ENCODE data around the gene NARS2.
"Not testable (repeated sequence)": the region's sequence is repeated elsewhere in the genome, so short reads cannot be mapped to it uniquely, and the experiment has no call there.

The NARS2 gene

DNA sequence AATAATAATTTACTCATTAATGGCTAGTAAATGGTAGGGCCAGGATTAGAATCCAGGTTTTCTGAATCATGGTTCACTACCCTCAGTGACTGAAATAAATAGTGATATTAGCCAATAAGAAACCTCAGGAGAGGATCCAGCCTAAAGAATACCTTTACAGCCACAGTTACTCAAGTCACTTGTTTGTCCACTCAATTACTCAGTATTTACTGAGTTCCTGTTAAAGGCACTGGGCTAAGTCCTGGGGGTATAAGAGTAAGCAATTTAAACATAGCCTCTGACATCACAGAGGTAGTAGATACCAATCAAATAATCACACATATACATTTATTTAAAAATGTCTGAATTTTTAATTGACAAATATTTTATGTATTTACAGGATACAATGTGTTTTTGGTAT lies 100.2 kb downstream of the NARS2 start:
- no peak for DNase-seq

DNA sequence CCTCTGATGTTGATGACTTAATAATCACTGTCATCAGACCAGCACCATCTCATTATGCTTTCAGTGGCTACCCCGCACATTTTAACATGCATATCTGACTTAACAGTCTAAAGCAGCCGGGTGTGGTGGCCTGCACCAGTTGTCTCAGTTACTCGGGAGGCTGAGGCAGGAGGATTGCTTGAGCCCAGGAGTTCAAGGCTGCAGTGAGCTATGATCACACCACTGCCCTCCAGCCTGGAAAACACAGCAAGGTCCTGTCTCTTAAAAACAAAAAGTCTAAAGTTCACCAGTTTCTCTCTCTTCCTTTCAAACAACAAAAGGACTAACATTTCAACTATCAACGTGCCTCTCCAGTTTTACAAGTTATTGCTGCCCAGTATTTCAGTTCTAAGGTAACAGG lies 101.8 kb downstream of the NARS2 start:
- no peak for DNase-seq

DNA sequence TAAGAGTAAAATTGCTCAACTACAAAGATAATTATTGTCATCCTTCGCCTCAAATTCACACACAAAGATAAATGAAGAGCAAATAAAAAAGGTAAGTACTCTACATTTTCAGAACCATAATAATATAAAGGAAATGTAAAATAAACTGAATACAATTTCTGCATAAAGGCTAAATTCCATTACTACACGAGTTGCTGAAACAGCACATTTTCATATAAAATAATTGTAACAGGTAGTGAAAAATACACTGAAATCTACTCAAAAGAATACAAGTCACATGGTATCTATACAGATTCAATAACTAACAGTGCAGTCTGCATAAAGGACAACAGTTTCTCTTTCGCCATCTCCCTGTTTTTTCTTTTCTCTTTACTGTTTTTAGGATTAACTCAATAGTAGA lies 102.3 kb downstream of the NARS2 start:
- DNase-seq: no peak

DNA sequence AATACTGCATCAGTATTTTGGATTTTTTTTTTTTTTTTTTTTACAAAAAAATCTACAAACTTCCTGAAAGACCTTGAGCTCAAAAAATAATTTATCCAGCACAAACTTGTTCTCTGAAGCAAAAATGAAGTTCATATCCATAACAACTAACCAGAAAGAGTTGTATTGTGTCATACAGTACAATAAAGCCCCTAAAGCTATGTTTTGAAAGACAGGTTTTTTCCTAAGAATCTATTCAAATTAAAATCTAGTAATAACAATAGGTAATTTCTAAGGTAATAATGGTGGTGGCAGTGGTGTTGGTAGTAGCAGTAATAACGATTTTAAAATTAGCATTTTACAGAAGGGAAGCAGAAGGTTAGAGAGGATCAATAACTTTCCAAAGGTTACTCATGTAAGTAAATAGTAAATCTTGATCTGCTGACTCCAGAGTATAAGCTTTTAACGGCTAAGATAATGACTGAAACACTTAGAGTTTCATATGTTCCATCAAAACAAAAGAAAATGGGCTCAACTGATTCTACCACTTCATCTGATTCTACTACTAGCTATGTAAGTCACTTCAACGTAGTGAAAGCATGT lies 103.7 kb downstream of the NARS2 start:
- DNase-seq: no peak

DNA sequence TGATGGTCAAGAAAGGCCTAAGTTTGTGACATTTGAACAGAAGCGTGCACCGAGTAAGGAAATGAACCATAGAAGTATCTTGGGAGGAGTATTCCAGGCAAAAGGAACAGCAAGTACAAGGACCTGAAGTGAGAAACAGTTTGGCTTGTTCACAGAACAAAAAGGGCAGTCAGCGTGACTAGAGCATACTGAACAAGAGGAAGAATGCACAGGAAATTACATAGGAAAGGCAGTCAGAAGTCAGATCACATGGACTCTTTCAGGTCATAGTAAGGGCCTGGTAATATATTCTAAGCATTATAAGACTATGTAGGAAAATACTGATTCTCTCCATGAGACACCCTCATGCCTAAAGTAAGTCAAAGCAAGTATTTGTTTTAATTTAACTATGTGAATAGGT lies 104.8 kb downstream of the NARS2 start:
- DNase-seq: no peak

DNA sequence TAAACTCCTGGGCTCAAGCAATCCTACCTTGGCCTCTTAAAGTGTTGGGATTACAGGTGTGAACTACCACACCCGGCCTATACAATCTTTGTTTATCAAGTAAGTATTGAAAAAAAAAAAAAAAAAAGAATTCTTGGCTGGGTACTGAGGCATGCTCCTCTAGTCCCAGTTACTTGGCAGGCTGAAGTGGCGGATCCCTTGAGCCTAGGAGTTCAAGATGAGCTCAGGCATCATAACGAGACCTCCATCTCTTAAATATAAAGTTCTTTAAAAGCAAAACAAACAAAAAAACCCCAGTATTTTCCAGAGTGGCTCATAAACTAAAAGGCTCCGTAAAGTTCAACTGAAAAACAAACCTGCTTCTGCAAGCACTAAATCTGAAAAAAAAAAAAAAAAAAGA lies 106.7 kb downstream of the NARS2 start:
- no peak for DNase-seq

DNA sequence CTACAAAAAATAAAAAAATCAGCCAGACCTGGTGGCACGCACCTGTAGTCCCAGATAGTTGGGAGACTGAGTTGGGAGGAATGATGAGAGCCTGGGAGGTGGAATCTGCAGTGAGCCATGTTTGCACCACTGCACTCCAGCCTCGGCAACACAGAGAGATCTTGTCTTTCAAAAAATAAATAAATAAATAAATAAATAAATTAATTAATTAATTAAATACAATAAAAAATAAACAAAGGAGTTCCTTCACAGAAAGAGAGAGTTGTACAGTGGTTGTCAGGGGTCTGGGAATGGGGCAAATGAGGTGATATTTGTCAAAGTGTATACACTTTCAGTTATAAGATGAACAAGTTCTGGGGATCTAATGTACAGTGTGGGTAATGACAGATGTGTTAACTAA lies 107.3 kb downstream of the NARS2 start:
- no peak for DNase-seq

DNA sequence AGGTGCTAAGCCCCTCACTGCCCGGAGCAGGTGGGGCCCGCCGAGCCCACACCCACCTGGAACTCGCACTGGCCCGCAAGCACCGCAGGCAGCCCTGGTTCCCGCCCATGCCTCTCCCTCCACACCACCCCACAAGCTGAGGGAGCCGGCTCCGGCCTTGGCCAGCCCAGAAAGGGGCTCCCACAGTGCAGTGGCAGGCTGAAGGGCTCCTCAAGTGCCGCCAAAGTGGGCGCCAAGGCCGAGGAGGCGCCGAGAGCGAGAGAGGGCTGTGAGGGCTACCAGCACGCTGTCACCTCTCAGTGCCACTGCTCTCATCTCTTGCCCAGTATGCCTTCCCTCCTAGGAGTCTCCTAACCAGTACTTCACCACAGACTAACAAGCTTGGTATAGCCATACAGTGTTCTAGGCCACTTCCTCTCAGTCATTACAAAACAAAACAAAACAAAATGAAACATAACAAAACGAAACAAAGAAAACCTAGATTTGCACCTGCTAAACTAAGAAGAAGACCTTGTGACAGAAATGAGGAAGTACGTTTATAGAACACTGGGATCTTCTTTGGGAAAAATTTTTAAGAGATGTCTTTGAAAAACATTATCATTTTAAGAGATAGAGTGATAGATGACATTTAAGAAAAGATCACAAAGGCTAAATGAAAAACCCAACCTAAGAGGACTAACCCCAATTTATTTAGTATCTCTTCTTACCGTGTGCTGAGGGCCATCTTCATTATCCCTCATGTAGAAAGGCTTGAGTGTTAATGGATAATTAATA lies 109.3 kb downstream of the NARS2 start:
- DNase-seq: no peak

DNA sequence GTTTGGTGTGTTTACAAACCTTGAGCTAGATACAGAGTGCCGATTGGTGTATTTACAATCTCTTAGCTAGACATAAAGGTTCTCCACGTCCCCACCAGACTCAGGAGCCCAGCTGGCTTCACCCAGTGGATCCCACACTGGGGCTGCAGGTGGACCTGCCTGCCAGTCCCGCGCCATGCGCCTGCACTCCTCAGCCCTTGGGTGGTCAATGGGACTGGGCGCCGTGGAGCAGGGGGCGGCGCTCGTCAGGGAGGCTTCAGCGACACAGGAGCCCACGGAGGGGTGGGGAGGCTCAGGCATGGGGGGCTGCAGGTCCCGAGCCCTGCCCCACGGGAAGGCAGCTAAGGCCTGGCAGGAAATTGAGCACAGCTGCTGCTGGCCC lies 109.9 kb downstream of the NARS2 start:
- not testable (repeated sequence) for DNase-seq

DNA sequence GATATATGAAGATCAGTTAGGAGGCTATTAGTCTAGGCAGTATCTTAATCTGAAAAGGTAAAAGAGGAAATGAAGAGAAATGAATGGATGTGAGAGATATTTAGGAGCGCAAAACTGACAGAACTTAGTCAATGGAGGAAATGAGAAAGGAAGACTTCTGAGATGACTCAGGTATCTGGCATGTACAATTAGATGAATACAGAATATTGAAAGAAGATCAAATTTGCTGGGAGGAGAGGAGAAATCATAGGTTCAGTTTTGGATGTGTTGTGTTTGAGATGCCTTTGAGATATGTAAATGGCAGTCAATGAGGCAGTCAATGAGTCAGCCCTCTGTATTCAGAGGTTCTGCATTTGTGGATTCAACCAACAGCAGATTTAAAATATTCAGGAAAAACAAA lies 114.2 kb downstream of the NARS2 start:
- peak; percentile 51 for DNase-seq

DNA sequence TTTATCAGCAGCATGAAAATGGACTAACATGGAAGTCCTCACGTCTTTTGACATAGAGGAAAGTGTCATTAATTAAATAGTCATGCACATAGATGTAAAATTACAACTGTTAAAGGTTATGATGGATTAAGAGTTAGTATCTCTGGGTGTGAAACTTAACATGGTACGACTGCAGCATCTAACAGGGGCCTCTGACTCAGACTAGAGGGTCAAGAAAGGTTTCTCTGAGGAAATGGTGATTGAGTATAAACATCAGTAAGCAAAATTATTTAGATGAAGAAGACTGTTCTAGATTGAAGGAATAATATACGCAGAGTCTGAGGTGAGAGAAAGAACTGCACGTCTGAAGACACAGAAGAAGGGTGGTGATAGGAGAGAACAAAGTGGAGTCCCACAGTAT lies 114.9 kb downstream of the NARS2 start:
- no peak for DNase-seq

DNA sequence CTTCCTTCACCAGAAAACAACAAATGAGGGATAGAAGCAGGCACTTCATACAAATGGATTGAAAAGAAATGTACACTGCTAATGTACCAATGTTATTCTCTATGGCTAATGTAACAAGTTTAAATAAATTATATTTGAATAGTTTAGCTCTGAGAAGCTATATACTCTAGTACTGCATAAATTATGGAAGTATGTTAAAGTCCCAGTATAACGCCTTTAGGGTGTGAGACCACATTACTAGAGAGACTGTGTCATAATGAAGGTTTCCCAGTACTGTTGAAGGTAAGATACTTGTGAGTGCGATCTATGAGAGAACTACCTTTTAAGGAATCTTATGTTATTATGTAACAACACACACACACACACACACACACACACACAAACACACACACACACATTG lies 117.2 kb downstream of the NARS2 start:
- DNase-seq: no peak

DNA sequence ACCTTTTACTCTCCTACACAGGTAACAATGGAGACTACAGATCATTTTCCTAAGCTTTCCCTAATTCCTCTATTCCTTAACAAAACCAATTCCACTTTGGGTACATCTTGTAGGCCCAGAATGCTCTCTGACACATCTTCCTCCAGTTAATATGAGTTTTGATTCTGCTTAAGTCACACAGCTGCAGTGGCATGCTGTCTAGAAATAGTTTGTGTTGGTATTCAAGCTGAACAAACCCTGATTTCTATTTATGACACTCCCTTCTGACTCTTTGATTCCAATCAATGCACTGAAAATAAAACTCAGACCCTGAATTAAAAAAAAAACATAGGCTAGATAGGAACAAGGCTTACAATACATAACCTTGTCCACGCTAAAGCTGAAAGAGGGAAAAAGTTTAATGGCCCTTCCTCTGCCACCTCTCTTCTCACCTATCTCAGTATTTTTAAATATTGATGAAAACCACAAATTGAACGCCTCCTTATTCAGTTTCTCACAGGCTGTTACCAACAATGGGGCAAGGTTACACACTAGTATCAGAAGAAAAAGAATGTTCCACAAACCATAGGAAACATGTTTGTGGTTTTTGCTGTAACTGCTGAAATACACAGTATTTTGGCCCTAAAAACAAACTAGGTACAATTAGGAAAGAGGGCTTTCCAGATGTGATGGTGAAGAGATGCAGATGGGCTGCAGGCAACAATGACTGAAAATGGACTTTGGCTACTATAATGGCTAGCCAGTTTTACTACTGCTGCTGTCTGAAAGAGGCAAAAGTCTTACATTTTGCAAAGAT lies 121.3 kb downstream of the NARS2 start:
- DNase-seq: peak; percentile 17

DNA sequence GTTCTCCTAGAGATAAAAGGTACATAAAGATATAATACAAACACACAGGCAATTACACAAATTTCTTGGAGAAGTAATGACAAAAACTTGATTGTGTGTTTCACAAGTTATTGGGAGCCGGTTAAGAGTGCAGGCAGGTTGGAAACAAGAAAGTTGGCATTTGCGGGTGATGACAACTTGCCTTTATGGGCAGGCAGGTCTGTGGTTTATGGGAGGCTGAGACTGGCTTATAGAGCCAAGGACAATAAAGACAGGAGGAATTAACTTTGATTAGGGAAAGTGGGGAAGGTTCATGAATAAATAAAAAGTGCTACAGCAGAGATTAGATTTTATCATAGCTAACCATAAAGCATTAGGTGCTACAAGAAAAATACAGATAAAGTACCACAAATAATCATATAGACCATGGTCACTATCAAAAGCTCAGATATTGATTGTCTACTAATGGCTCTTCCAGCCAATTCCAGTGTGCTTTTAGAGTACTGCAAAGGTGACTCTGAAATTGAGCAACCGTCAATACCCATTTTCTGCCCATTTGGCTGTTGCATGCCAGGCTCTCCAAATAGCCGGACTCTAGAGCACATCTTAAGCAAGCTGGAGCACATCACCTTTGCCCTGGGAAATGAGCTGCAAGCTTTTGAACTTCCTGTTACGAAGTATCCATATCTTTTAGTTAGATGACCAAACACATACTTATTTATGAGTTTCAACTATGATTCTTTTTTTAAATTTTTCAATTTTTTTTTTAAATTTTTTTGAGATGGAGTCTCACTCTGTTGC lies 123.1 kb downstream of the NARS2 start:
- no peak for DNase-seq

DNA sequence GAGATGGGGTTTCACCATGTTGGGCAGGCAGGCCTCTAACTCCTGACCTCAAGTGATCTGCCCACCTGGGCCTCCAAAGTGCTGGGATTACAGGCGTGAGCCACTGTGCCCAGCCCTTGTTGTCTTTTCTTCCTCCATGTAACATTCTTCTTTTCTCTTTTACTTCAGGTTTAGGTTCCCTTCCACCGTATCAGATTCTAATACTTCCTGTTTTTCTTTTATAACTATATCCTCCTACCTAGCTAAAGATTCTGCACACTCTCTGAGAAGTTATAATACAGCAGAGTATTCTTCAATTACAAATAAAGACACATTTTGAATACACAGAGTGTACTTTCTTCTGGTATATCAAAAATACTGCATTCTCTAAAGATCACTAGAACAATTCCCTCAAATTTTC lies 123.8 kb downstream of the NARS2 start:
- DNase-seq: no peak

DNA sequence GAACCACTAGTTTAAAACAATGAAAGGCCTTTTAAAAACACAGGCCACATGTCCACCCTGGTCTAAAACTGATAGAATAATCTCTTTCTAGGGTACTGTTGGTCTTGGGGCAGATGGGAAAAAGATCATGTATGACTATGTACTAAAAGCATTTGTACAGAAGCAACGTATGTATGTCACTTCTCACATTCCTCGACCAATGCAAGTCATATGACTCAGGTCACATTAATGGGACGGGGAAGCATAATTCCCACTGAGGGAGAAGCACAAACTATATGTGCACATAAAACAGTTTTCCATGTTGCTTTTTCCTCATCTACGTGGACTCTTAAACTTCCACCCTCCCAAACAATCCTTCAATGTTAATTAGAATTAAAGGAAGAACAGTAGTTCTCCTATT lies 124.8 kb downstream of the NARS2 start:
- DNase-seq: peak; percentile 61

DNA sequence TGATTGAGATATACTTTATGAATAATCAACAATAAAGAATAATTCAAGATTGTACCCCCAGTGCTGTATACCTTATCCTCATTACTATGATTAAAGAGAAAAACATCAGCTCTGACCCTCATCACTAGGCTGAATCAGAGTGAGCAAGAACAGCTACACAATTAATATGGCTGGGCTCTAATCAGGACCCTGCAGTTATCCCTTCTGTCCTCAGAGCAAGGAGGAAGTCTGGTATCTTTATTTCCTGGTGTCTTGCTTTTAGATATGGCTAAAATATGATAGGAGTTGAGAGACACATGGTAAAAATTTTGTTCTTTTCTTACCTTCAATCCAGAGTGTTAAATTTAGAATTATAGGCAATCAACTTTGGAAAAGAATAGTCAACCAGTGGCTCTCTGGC lies 128.5 kb downstream of the NARS2 start:
- DNase-seq: no peak

DNA sequence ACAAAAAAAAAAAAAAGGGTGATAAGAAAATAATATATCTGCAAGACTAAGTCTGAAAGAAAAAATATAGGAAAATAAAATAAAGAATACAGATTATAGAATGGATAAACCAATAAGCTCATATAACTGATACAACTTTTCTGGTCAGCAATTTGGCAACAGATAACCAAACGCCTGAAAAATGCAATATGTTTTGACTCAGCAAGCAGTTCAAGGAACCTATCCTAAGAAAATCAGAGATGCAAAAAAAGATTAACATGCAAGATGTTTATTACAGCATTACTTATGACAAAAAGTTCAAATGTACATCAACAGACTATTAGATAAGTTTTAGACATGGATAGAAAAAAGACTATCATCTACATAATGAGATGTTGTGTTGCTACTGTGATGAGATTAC lies 129.9 kb downstream of the NARS2 start:
- no peak for DNase-seq

DNA sequence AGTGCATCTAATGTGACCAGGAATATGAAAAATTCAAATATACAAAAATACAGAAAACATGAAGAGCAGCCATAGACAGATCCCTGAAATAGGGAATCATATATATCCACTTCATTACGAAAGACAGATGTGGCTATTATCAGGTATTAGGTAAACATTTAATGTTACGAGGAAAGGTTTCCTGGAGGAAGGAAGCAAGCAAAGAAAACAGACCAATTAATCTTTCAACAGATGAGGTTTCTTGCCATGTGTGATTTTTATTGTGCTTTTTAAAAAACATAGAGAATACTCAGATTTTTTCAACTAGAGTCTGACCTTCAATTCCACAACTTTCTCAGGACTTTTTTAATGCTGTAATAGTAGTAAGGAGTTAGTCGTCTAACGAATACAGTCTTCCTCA lies 132.7 kb downstream of the NARS2 start:
- DNase-seq: no peak

DNA sequence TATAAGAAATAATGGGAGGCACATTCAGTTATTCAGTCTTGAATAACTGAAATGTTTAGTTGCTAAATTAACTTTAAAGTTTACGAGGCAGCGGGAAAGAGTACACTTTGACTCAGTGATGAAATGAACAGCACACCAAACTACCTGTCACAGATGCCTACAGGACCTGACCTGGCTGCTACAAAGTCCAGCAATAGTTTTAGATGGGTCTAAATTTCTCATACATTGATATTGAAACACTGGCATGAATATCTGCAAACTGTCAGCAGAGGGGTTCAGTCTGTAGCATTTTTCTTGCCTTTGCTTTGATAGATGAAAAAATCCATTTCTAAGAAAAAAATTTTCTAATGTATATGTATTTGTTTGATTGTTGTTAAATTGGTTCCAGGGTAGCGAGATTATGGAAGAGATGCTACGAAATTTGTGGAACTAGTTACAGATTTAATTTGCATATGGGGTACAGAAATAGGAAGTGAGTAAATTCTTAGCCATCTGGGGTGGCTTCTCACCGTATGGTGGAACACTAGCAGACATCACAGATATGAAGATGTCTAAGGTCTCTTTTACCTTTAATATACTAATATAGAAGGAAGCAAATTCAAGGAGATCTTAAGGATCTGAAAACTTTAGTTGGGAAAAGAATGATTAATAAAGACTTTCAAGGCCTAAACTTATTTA lies 136.2 kb downstream of the NARS2 start:
- no peak for DNase-seq

DNA sequence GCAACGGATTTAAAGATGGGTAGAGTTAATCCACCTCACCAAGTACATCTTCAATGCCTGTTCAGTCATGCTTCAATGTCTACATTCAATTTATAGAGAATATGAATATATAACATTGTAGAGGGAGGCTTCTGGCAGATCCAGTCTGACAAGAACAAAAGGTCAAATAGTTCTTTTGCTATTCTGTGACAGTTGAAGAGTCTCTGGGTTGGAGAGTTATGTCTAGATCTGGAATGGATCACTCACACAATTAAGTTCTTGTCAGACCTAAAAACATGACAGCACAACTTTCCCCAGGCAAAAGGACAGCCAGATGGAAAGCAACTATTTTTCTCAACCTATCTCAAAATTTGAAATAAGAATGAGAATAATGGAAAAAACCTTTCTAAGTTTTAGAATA lies 141.7 kb downstream of the NARS2 start:
- no peak for DNase-seq

DNA sequence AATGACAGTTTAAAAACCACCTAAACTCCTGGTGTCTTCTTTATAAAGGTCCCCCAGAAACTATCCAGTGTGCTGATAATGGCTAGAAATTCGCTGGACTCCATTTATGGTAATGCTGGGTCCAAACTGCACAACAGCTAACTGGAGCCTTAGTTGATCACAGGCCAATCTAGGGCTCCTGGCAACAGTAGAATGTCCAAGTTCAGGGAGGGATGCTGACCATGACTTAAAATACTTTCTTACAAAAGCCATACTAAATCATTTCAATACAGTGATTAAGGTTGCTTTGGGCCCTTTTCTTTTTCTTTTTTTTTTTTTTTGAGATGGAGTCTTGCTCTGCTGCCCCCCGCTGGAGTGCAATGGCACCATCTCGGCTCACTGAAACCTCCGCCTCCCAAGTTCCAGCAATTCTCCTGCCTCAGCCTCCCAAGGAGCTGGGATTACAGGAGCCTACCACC lies 142.6 kb downstream of the NARS2 start:
- DNase-seq: peak; percentile 34
